Activated CD8-positive, alpha-beta memory T cell treated with anti-CD3 and anti-CD28 coated beads for 24 hours (primary cell): ENCODE measurements around the gene EDARADD.
"Not testable (repeated sequence)": the region's sequence is repeated elsewhere in the genome, so short reads cannot be mapped to it uniquely, and the experiment has no call there.

Source experiments
- DNase-seq: peaks from one replicate; pipeline ENCODE4 v3.0.0-alpha.2; 2020

Gene EDARADD

DNA sequence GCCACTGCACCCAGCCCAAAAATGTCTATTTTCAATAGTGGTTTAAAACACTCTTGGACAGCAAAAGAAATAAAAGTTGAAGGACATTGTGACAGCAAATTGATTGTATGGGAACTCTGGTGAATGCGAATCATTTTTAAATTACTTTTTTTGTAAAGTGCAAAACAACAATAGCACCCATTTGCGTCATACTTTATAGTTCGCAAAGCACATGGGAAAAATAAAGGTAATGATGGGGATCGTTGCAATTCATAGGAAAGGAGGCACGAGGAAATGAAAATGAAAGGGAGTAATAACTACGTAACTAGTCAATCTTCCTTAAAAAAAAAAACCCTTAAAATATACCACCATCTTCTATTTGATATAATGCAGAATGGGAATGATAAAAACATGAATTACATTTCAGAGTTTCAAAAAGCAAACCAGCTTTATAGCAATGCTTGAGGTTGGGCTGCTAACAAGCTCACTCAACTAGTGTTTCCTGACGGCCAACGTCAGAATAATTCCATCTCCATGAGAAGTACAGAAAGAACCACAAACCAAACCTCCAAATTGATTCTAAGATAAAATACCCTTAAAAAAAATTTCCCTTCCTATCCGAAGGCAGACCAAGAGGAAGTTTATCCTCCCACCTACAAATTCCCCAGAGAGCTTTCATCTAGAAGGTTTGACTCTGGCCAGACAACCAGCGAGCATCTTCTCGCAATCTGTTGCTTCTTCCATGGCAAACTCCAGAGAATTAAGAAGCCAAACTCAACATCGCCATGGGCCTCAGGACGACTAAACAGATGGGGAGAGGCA, at the start of gene EDARADD:
Gene EDARADD (plus strand): TSS at position 606 of the 801 bp plus-strand sequence. CDS start 159 bp downstream, at position 765.
- DNase-seq: peak; percentile 44

DNA sequence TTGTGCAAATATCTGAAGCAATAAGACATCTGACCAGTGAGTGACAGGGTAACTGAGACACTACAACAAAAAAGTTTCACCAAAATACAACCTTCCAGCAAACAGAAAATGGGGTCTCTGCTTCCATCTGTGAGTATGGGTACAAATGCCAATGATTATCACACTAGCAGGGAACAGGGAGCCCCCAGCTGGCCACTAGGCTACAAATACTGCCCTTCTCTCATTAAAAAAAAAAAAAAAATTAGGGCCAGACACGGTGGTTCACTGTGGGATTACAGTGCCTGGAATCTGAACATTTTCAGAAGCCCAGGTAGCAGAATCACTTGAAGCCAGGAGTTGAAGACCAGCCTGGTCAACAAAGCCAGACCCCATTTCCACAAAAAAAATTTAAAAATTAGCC, 48.4 kb upstream of the EDARADD start:
- no peak for DNase-seq

DNA sequence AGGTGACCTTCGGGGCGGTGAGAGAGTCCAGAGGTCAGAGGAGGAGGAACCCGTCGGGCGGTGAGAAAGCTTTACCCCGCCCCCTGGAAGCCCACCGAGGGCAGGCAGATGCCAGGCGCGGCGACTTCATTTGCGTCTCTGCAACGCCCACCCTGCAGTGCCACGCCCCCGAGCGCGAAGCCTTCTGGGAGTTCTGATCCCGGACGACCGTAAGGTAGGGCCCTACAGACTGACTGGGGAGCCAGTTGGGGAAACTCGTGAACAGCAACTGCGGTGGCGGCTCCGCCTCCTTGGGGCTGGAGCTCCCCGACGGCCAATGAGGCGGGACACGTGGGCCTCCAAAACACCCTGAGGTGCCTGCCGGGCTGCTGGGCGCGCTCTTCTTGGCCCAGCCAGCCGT, 46.0 kb upstream of the EDARADD start:
- DNase-seq: no peak

DNA sequence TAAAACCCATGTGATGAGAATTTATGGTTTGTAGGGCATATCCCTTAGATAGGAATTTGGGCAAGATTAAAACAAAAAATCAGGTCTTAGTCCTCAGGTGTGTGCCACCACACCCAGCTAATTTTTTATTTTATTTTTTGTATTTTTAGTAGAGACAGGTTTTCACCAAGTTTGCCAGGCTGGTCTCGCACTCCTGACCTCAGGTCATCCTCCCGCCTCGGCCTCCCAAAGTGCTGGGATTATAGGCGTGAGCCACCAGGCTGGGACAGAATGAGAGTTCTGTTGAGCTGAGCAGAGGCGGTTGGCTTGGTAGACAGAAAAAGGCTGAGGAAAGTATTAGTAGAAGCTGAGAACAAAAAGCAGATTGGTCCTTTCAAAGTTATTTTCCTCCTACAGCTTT, 43.8 kb upstream of the EDARADD start:
- DNase-seq: no peak

DNA sequence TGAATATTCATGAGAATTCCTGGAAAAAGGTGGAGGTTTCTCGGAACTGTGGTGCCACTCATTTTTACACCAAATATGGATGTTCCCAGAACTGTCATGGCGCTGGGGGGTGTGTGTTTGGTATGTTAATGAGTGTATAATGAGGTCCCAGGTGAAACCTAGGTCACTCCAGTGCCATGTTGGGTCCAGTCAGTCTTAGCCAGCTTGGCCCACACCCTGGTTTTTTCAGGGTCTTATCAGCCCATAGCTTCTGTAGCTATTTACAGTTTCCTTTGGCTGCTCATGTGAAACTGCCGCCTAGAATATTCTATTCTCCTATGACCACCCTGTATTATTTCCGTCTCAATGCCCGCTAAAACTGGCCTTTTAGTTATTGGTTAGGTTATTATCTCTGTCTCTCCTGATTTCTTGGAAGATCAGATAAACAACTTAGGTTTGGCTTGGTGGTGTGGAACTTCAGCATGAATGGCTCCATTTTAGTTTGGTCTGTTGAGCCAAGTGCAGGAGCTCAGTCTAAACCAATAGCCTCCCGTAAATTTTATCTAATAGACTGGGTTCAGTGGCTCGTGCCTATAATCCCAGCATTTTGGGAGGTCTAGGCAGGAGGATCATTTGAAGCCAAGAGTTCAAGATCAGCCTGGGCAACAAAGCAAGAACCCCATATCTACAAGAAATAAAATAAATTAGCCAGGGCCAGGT, 42.1 kb upstream of the EDARADD start:
- no peak for DNase-seq

DNA sequence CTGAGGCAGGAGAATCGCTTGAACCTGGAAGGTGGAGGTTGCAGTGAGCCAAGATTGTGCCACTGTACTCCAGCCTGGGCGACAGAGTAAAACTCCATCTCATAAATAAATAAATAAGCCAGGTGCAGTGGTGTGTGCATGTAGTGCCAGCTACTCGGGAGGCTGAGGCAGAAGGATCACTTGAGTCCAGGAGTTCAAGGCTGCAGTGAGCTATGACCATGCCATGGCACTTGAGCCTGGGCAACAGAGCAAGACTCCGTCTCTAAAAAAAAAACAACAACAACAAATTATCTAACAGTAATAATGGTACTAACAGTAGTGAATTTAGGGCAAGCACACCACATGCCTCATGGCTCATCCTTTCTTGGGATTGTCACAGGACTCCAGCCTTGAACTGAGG, 41.3 kb upstream of the EDARADD start:
- DNase-seq: not testable (repeated sequence)

DNA sequence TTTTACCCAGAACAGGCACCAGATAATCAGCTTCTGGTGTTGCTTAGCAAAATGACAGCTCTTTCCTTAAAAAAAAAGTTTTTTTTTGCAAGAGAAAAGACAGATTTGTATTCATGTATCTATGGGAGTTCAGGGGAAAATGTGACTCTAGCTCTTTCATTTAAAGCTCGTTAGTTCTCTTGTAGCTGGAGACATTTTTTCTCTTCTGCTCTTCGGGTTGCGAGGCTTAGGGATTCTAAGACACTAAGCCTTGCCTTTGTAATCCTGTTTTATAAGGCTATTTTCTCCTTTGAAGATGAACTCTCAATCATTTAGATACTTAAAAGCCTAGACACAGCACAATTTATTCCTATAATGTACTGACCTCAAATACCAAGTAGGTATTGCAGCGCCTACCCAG, 40.3 kb upstream of the EDARADD start:
- DNase-seq: no peak

DNA sequence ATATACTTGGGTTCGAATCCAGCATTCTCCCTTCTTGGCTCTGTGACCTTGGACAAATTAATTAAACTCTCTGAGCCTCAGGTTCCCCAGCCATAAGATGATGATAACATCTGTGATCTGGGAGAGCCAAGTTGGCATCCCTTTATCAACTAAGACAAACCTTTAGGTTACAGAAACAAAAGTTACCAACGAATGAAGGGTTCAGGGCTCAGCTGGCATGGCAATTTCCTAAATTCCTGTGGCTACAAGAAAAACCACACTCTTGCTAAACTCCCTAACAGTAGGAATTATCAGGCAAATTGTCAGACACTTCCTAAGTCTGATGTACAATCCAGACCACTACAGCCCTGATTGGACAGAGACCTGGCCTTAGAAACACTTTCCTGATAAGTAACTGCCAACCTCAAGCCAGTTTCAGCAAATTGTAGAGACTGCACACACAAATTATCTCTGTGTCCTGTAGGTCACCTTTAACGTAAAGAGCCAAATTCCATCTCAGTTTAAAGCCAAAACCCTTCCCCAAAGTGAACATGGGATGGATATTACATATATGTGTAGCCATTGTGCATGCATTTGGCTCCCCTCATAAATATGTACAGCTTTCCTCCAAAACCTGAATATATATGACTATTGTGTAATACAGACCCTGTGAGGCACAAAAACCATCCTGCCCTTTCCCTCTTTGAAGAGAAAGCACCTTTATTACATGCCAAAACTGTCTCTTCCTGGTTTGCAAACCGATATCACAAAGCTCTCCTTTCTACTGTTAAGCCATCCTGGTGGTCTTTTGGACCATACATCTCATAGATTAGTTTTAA, 39.5 kb upstream of the EDARADD start:
- no peak for DNase-seq

DNA sequence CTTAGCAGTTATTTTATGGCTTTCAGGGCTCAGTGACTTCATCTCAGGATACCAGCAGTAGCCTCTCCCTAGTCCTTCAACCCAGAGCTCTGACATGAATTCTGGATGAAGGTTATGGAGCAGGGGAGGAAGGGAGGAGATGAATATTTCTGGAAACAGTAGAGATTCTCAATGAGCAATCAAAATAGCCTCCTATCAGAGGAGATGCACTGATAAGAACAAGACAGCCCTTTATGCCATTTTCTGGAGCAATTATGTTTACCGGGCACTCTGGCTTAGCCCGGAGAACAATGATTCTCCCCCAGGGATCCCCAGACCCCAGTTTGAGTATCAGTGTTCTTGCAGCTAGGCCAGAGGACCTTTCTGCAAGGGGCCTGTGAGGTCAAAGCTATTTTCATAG, 37.9 kb upstream of the EDARADD start:
- DNase-seq: no peak

DNA sequence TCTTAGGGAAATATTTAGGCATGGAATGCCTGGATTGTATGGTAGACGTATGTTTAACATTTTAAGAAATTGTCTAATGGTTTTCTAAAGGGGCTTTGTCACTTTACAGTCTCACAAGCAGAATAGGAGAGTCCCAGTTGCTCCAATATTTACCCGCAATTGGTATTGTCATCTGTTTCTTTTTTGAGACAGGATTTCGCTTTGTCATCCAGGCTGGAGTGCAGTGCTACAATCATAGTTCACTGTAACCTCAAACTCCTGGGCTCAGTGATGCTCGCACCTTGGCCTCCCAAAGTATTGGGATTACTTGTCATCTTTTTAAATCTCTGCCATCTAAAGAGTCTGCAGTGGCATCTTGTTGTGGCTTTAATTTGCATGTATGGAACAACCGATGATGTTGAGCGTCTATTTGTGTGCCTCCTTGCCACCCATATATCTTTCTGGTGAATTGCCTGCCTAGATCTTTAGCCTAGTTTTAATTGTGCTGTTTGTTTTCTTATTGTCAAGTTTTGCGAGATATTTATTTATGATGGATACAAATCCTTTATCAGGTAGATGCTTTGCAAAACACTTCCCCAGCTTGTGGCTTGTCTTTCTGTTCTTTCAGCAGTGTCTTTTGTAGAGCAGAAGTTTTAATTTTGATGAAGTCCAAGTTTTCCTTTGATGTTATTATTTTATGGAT, 32.0 kb upstream of the EDARADD start:
- no peak for DNase-seq

DNA sequence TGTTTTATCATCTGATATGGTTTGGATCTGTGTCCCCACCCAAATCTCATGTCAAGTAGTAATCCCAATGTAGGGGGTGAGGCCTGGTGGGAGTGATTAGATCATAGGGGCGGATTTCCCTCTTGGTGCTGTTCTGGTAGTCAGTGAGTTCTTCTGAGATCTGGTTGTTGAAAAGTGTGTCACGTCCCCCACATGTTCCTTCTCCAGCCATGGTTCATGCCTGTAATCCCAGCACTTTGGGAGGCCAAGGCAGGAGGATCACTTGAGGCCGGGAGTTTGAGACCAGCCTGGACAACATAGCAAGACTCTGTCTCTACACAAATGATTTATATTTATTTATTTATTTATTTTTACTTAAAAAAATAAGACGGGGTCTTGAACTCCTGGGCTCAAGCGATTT, 30.8 kb upstream of the EDARADD start:
- DNase-seq: no peak

DNA sequence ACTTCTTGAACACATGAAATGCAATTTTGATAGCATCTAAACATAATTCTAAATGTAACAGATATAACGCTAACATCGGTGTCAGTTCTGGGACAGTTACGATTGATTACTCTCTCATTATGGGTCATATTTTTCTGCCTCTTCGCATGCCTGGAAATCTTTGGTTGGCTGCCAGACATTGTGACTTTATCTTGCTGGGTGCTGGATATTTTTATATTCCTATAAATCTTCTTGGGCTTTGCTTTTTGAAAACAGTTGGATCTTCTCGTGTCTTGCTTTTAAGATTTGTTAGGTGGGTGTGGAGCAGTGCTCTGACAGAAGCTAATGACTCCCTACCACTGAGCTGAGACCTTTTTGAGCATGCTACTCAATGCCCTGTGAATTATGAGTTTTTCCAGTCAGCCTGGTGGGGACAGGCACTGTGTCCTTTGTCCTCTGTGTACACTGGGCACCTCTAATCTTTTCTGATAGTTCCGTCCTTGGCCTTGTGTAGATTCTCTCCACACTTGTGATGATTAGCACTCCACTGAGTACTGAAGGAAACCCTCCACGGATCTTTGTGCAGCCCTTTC, 28.0 kb upstream of the EDARADD start:
- no peak for DNase-seq

DNA sequence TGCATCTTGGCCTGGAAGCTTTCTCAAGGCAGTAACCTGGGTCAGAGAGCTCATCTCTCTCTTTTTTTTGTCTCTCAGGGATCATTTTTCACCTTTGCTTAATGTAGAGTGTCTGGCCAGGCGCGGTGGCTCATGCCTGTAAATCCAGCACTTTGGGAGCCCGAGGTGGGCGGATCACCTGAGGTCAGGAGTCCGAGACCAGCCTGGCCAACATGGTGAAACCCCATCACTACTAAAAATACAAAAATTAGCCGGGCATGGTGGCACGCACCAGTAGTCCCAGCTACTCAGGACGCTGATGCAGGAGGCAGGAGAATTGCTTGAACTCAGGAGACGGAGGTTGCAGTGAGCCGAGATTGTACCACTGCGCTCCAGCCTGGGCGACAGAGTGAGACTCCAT, 27.4 kb upstream of the EDARADD start:
- not testable (repeated sequence) for DNase-seq

DNA sequence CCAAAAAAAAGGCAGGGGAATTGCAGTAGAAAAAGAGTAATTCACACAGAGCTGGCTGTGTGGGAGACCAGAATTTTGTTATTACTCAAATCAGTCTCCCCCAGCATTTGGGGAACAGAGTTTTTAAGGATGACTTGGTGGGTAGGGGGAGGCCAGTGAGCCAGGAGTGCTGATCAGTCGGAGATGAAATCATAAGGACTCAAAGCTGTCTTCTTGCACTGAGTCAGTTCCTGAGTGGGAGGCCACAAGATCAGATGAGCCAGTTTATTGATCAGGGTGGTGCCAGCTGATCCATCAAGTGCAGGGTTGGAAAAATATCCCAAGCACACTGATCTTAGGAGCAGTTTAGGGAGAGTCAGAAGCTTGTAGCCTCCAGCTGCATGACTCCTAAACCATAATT, 23.7 kb upstream of the EDARADD start:
- DNase-seq: no peak

DNA sequence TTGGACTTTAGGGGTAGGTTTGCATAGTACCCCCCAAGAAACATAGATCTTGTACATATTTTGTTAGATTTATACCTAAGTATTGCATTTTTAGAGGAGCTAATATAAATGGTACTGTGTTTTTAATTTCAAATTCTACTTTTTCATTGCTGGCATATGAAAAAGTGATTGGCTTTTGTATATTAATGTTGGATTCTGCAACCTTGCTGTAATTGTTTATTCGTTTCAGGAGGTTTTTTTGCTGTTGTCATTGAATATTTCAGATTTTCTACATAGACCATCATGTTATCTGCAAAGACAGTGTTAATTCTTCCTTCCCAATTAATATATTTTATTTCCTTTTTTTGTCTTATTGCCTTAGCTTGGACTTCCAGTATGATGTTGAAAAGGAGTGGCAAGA, 23.0 kb upstream of the EDARADD start:
- DNase-seq: no peak

DNA sequence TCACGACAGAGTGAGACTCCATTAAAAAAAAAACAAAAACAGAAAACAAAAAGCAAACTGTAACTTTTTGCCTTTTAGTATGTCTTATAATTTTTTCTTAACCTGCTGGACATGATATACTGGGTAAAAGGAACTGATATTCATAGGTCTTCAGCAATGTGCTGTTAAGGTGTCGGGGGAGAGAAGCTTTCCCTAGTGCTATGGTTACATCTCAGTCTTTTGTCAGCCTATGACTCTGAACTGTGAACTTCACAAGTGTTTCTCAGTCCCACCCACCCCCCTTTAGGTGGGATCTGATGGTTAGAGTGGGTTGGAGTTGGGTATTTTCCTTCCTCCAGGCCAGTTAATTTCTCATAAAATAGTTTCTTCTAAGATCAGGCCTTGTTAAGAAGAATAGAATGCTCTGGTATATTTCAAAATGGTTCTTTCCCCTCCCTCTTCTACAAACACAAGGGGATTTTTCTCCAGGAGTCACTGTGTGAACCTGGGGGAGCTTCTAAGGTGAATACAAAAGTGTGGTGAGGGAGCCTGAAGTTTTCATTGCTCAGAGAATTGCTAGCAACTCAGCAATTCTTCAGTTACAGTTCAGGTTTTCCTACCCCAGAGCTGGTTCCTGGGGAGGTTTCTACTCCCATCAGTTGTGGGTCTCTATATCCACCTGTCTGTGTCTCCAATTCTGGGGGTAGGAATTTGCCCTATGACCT, 16.1 kb upstream of the EDARADD start:
- no peak for DNase-seq

DNA sequence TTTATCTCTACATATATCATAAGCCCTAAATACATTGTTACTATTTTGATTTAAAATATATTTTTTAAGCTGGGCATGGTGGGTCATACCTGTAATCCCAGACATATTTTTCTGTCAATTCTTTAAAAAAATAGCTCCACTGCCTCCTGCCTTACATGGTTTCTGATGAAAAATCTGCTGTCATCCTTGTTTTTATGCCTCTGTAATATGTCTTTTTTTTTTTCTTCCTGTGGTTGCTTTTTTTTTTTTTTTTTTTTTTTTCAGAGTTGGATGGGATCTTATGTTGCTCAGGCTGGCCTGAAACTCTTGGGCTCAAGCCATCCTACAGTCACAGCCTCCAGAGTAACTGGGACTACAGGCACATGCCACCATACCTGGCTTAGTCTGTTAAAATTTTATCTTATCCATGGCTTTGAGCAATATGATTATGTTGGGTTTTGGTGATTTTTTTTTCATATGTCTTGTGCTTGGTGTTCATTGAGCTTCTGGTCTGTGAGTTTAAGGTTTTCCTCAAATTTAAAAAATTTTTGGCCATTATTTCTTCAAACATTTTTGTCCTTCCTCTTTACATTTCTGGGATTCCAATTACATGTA, 12.4 kb upstream of the EDARADD start:
- no peak for DNase-seq

DNA sequence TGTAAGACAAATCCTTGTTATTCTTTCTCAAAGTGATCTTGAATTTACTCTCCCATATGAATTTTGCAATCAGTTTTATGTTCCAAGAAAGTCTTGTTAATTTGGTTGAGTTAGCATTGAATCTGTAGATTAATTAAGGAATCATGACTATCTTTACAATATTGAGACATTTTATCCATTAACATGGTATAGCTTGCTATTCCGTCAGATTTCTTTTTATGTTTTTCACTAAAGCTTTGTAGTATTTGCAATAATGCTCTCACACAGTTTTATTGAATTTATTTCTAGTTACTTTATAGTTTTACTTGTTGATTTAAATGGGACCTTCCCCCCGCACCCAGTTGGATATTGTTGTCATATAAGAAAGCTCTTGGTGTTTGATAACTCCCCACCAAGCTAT, 5.8 kb upstream of the EDARADD start:
- DNase-seq: no peak

DNA sequence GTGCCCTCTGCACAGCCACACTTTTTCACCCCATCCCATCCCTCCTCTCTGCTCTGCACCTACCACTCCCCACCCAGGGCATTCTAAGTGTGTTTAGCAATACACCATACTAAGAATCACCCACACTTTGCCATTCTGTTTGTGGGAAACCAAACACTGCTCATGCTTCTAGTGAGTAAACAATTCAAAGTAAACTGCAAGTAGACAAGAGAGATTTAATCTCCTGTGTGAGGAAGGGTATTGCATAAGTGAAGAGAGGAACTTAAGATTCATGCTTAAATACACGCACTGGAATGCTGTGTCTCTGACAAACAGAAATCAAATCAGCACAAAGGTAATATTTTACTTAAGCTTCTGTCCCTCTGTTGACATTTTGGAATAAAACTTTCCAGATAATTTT, 4.8 kb upstream of the EDARADD start:
- no peak for DNase-seq

DNA sequence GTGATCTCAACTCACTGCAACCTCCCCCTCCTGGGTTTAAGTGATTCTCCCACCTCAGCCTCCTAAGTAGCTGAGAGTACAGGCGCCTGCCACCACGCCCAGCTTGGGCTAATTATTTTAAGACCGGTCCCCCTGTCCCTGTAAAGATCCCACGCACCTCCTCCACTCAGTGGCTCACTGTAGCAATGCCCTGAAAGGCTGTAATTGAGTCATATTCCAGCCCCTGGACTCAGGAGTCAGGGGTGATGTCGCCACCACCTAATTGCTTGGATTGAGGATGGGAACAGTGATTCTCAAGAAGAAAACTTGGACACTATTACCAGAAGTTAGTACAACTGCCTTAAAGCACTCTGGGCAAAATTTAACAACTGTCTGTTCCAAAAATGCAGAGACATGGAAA, 3.1 kb upstream of the EDARADD start:
- peak; percentile 5 for DNase-seq

DNA sequence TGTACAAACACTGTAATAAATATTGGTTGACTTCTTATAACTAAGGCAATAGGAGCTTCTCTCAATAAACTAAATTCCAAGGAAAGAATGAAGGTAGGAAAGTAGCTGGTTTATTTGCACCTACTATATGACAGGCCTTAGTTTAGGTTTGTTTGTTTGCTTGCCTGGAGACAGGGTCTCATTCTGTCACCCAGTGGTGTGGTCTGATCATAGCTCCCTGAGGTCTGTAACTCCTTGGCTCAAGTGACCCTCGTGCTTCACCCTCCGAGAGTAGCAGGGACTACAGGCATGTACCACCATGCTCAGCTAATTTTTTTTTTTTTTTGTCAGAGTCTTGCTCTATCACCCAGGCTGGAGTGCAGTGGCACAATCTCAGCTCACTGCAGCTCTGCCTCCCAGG, 1.9 kb upstream of the EDARADD start:
- DNase-seq: no peak

DNA sequence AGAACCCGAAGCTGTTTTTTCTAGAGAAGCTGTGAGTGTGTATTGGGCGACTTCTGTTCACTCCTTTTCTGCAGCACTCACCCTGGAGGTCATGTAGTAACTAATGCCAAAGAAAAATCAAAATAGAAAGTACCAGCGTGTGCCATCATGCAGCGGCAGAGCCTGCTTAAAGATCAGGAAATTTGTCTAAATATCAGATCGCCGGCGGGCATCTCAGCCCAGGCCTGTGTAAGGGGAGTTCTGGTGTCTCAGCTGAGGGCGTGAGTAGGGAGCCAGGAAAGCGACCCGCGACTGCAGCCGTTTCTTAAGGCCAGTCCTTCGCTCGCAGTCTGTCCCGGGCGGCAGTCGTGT, 768 bp downstream of the EDARADD start:
- no peak for DNase-seq
